MM.1S (cell line): ENCODE results near the gene LDLRAD3.

Experiments
- EZH2 ChIP-seq: fragments of 300-600 bp; sonication (generic); optimal IDR thresholded peaks from 2 replicates; pipeline ENCODE3; 2017; ENCODE audit warnings: low read depth, mild to moderate bottlenecking, antibody characterized with exemption, low read length, mixed read lengths
- EZH2phosphoT487 ChIP-seq: fragments of 300-600 bp; sonication (generic); IDR thresholded peaks from 2 replicates; pipeline ENCODE4 v1.6.1; 2018; ENCODE audit warnings: antibody characterized with exemption, low read length
- TF ChIP-seq, protein P1 (sequence below): fragments of 300-600 bp; sonication (generic); IDR thresholded peaks from 2 replicates; pipeline ENCODE4 v1.5.1; 2016; ENCODE audit warnings: antibody characterized with exemption, low read length, mixed read lengths

DNA sequence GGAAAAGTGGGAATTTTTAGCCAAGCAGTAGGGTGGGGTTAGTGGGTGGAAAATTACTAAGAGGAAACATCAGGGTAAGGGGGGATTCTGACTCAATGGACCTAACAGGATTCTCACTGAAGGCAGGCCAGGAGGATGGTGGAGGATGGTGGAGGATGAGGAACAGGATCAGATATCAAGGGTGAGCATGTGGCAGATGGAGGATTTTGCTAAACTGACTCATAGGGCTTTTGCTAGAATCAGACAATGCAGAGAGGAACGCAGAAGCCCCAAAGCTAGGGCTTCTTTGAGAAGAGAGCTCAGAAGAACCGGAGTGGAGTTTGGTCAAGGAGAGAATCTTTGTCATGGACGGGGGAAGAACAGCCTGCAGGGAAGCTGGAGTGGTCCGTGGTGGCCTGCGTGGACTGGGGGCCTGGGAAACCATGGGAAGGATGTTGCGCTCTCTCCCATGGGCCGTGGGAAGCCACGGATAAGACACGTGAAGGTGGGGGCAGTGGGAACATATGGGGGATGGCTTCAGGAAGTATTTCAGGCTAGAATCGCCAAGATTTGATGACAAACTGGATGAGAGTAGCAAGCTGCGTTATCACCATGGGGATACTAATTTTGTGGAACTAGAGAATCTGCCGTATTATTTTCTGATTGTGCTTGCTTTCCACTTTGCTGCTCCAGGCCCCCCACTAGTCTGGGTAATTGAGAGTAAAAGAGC is 165.2 kb downstream of the LDLRAD3 start:
- TF ChIP-seq EZH2: no peak
- TF ChIP-seq EZH2phosphoT487: no peak
- TF ChIP-seq, protein P1, sequence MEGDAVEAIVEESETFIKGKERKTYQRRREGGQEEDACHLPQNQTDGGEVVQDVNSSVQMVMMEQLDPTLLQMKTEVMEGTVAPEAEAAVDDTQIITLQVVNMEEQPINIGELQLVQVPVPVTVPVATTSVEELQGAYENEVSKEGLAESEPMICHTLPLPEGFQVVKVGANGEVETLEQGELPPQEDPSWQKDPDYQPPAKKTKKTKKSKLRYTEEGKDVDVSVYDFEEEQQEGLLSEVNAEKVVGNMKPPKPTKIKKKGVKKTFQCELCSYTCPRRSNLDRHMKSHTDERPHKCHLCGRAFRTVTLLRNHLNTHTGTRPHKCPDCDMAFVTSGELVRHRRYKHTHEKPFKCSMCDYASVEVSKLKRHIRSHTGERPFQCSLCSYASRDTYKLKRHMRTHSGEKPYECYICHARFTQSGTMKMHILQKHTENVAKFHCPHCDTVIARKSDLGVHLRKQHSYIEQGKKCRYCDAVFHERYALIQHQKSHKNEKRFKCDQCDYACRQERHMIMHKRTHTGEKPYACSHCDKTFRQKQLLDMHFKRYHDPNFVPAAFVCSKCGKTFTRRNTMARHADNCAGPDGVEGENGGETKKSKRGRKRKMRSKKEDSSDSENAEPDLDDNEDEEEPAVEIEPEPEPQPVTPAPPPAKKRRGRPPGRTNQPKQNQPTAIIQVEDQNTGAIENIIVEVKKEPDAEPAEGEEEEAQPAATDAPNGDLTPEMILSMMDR: no peak
